Upper lobe of right lung (tissue), 1 donor: Measurements from ENCODE around the gene CAPN10. TPM values are rescaled to one million over a fixed set of nuclear protein-coding genes. Genes with fewer than 3 reads are reported as not detected.

ENCODE experiments used
- ATAC-seq: fragments of 200-7000 bp; cut with Tn5 transposase; one replicate; pipeline ENCODE4 v1.9.1; 2020; ENCODE audit warnings: mild to moderate bottlenecking, moderate library complexity
- DNase-seq: peaks from one replicate; pipeline ENCODE4 v3.0.0-alpha.2; 2020
- H3K27ac ChIP-seq: fragments of 200-600 bp; one replicate; pipeline ENCODE4 v1.8.0; 2022
- H3K27me3 ChIP-seq: fragments of 200-600 bp; one replicate; pipeline ENCODE4 v1.8.0; 2022; ENCODE audit warnings: mild to moderate bottlenecking
- H3K36me3 ChIP-seq: fragments of 200-600 bp; one replicate; pipeline ENCODE4 v1.8.0; 2022
- H3K4me1 ChIP-seq: fragments of 200-600 bp; one replicate; pipeline ENCODE4 v1.8.0; 2022
- H3K4me3 ChIP-seq: fragments of 200-600 bp; one replicate; pipeline ENCODE4 v1.8.0; 2022; ENCODE audit warnings: mild to moderate bottlenecking
- H3K9me3 ChIP-seq: fragments of 200-600 bp; one replicate; pipeline ENCODE4 v1.8.0; 2022
- CTCF ChIP-seq: fragments of 200-600 bp; IDR thresholded peaks from one replicate; pipeline ENCODE4 v1.8.0; 2022; ENCODE audit warnings: antibody characterized with exemption
- intact Hi-C: fragments of 100-400 bp; cut with DNase I; formaldehyde crosslinking; loops from one replicate; pipeline ENCODE4 v1.11.0; 2022
- total RNA-seq: library from RNA; stranded (reverse); fragmentation: NEBNext Ultra II Directional; extraction: Animal tissue kit (Norgen Biotek cat#: 25700); gene quantifications from one replicate; pipeline ENCODE4 v1.2.1, GENCODE V29; 2021
- donor health status: DM: no; HTN: yes; CAD: no; lungs with severe emphysema.

Gene CAPN10
- total RNA-seq, 1 donor from 2014 or later, result 31.8 TPM

- H3K27me3 ChIP-seq, result no peaks in the 10 kb centered on the region
Measured at GRCh38 chr2:240619506-240620148, 33.1 kb downstream of the CAPN10 start.

DNA sequence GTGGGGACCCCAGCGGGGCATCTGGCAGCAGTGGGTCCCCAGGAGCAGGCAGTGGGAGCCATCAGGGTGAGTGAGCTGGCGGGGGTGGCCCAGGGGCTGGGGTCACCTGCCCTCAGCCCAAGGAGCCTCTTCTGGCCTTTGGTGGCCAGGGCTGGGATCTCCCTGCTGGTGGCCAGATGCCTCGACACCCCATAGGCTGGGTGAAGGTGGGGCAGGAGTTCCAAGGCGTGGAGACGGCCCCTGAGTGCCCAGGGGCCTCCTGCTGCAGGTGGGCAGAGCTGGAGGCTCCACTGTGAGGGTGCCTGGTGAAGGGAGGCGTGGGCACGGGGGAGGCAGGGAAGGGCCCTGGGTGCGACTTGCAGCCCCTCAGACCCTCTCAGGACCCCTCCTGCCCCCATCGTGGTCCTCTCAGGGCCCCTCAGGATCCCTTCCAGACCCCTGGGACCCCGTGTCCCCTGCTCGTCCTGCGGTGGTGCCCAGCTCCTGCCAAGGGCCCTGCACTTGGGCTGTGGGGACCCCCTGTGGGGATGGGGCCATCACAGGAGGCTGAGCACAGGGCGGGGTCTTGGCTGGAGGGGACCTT lies 33.7 kb downstream of the CAPN10 start:
- no peaks in the 10 kb centered on the region for H3K27me3 ChIP-seq
- no peaks in the 10 kb centered on the region for H3K36me3 ChIP-seq
- DNase-seq (peak; percentile 62), ATAC-seq (no peak)
- TF ChIP-seq CTCF, result no peak
- H3K4me1 ChIP-seq, result peaks cover 9% of the 10 kb centered on the region
- H3K27ac ChIP-seq, result no peak overlapping the region
- intact Hi-C loops, result no loop called here
- no peaks in the 10 kb centered on the region for H3K9me3 ChIP-seq
- no peak overlapping the region for H3K4me3 ChIP-seq

More at GRCh38 chr2:240619506-240620148, 33.1 kb downstream of the CAPN10 start:
- ATAC-seq (peak; percentile 57), DNase-seq (peak; percentile 68)
- no peak overlapping the region for H3K27ac ChIP-seq
- intact Hi-C loops, result no loop called here
- no peaks in the 10 kb centered on the region for H3K36me3 ChIP-seq
- TF ChIP-seq CTCF, result no peak
- no peak overlapping the region for H3K4me3 ChIP-seq
- no peaks in the 10 kb centered on the region for H3K9me3 ChIP-seq
- peaks cover 9% of the 10 kb centered on the region for H3K4me1 ChIP-seq

- Histone ChIP-seq H3K4me1 (peaks cover 9% of the 10 kb centered on the region), H3K27me3 (no peaks in the 10 kb centered on the region), H3K27ac (no peak overlapping the region), H3K9me3 (no peaks in the 10 kb centered on the region), H3K4me3 (no peak overlapping the region), H3K36me3 (no peaks in the 10 kb centered on the region)
- intact Hi-C loops, result no loop called here
- peak; percentile 40 for DNase-seq
- TF ChIP-seq CTCF, result no peak
- no peak for ATAC-seq
Measured at GRCh38 chr2:240620859-240621258, 34.3 kb downstream of the CAPN10 start.

GRCh38 chr2:240622060-240622411 lies 35.5 kb downstream of the CAPN10 start:
- intact Hi-C loops, result no loop called here
- H3K27ac ChIP-seq, result no peak overlapping the region
- no peak for ATAC-seq
- TF ChIP-seq CTCF, result no peak
- H3K27me3 ChIP-seq, result no peaks in the 10 kb centered on the region
- peaks cover 9% of the 10 kb centered on the region for H3K4me1 ChIP-seq
- no peaks in the 10 kb centered on the region for H3K36me3 ChIP-seq
- H3K9me3 ChIP-seq, result no peaks in the 10 kb centered on the region
- peak; percentile 39 for DNase-seq
- no peak overlapping the region for H3K4me3 ChIP-seq

- ATAC-seq (no peak), DNase-seq (peak; percentile 64)
- no peaks in the 10 kb centered on the region for H3K27me3 ChIP-seq
- H3K4me1 ChIP-seq, result peaks cover 9% of the 10 kb centered on the region
- no peaks in the 10 kb centered on the region for H3K36me3 ChIP-seq
- no peak overlapping the region for H3K4me3 ChIP-seq
- no peaks in the 10 kb centered on the region for H3K9me3 ChIP-seq
- no peak overlapping the region for H3K27ac ChIP-seq
- TF ChIP-seq CTCF, result no peak
- intact Hi-C loops, result no loop called here
Measured at GRCh38 chr2:240622531-240623235, 36.1 kb downstream of the CAPN10 start.
